Stimulated activated CD8-positive, alpha-beta memory T cell treated with anti-CD3 and anti-CD28 coated beads, Interleukin-4, amount 100 ng/mL, for 48 hours (primary cell): ENCODE results near the gene EML6.
A peak's percentile ranks its signal among the peaks of the same experiment; 100 is the strongest.

Experiments used
- DNase-seq: peaks from one replicate; pipeline ENCODE4 v3.0.0-alpha.2; 2020

The EML6 gene

DNA sequence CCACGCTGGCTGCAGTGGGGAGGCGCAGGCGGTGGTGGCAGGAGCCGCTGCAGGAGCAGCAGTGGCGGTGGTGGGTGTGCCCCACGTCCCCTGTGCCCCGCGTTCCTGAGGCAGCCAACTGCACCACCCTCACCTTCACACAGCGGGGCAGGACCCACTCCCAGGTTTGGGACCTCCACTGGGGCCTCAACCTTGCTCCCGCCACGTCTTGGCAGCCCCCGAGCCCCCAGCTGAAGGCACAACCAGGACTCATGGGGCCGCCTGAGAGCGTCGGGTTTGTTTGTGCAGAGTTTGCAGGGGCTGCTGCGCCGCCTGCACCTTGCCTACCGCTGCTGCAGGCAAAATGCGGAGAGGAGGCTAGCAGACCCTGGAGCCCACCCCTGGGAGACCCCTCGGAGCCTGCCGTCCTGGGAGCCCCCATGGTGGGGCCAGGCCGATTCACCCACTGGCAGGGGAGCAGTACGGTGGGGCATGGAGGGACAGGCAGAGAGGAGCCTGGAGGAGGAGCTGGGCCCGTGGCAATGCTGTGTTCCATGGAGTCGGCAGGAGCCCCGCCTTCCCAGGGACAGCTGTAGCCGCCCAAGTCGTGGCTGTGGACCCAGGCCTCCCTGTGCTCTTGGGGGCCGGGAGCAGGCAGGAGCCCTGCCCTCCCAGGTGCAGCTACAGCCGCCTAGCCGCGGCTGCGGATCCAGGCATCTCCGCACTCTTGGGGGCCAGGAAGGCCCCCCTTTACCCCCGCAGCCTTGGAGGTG lies 14.7 kb upstream of the EML6 start:
- DNase-seq, result no peak

DNA sequence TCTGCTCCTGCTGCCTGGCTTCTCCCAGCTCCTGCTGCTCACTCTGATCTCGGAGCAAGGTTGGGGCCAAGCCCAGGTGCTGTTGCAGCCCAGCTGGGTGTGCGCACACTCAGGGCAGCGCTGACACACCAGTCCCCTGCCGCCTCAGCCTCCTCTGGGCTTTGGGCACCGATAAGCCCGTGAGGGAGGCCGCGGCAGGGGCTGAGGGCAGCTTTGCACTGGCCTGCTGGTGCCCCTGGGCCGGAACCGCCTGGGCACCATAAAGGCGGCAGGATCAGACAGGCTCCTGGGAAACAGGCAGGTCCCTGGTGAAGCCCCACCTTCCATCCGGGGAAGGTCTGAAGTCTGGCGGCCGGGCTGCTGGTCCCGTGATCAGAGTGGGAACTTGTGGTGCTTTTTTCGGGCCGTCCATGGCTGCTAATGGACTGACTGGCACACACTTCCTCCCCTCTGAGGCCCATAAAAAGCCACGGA lies 14.1 kb upstream of the EML6 start:
- DNase-seq, result no peak

GRCh38 chr2:54710216-54710615 lies 13.2 kb upstream of the EML6 start:
- no peak for DNase-seq

DNA sequence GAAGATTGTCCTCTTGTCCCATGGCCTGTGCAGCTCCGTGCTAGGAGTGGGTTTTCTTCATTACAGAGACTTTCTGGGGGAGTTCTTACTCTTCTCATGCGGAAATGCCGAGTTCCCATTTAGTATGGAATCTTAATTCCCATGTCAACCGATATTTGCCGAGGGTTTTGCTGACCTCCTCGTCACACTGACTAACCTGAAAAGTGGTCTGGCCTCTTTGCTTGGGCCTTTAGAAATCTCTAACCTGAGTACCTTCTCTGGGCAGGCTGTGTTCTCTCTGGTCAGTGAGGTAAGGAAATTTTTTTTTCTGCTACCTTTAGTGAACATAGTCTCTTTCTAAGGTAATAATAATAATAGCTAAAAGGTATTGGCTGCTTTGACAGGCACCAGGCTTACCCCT lies 10.9 kb upstream of the EML6 start:
- no peak for DNase-seq

- DNase-seq, result no peak
These were observed 8.5 kb upstream of the EML6 start for GRCh38 chr2:54714996-54715395.

- no peak for DNase-seq
These were observed 7.1 kb upstream of the EML6 start for GRCh38 chr2:54716375-54716774.

DNA sequence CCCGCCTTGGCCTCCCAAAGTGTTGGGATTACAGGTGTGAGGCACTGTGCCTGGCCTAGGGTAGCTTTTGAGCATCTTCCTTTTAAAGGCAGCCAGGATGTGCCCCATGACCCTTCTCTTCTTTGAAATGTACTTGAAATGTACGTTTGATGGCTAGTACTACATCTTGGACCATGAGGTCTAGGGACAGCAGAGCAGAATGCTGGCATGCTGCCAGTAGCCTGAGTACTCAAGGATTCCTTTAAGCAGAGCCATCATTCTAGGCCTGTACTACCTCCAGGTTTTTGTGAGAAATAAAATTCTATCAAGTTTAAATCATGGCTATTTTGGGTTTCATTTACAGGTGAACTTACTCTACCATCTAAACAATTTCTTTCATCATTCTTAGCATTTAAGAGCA lies 2.9 kb upstream of the EML6 start:
- DNase-seq, result no peak

DNA sequence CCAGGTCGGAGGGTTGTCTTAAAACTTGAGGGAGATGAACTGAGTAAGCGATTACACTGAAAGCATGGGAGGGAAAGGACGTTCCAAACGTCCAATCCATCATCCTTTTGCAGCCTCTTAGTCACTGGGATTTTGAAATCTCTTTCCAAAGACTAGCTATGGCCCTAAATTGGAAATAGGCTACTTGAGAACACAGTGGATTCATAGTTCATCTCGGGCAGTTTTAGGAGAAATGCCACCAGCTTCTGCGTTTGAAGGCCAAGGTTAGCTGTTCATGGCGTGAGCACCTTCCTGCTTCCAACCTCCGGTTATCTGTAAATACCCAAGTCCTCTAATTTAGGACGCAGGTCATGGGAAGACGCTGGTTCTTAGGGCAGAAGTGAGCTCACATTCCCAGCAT lies 821 bp upstream of the EML6 start:
- DNase-seq, result no peak

DNA sequence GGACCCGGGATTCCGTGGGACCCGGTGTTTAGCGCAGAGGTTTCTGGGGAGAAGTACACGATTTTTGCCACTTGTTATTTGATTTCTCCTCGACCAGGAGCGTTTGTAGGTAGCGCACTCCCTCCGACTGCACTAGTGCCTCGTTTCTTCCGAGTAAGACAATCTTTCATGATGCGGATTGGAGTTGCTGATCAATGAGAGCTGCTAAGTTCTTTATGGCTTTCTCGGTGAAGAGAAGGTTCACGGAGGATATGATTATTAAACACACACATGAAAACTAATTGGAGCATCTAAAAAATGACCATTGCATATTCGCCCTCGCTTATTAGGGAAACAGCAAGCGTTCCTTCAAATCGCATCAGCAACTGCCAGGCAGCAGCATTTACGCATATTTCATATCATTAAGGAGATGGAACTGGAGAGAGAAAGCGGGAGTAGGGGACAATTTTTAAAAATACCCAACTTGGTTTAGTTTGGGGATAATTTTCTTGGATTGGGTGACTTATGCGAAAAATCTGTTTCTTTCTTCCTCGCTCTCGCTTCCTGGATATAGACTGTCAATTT lies 616 bp downstream of the EML6 start:
- DNase-seq, result no peak

DNA sequence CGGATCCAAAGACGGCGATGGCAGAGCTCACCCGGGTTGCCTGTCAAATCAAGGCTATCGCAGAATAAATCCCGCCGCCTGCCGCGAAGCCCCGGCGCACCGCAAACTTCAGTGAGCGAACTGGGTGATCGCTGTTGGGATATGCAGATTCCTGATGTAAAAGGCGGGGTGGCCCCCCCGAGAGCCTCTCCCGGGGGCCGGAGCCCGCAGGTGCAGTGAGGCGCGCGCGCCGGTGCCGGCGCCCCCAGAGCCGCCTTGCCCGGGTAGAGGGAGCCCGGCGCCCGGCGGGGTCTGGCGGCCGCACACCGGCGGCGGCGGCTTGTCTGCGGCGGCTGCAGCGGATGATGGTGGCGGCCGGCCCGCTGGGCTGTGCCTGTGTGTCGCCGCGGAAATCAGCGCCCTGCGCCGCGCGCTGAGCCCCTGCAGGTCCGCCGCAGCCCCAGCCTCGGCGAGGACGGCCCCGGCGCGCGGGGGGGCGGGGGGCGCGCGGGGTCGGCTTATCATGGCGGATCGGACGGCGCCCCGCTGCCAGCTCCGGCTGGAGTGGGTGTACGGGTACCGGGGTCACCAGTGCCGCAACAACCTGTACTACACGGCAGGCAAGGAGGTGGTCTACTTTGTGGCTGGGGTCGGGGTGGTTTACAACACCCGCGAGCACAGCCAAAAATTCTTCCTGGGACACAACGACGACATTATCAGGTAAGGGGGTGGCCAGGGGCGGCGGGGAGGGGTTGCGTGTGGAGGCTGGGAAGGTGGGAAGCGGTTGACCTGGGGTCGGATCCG lies 1.3 kb downstream of the EML6 start:
- peak; percentile 53 for DNase-seq

DNA sequence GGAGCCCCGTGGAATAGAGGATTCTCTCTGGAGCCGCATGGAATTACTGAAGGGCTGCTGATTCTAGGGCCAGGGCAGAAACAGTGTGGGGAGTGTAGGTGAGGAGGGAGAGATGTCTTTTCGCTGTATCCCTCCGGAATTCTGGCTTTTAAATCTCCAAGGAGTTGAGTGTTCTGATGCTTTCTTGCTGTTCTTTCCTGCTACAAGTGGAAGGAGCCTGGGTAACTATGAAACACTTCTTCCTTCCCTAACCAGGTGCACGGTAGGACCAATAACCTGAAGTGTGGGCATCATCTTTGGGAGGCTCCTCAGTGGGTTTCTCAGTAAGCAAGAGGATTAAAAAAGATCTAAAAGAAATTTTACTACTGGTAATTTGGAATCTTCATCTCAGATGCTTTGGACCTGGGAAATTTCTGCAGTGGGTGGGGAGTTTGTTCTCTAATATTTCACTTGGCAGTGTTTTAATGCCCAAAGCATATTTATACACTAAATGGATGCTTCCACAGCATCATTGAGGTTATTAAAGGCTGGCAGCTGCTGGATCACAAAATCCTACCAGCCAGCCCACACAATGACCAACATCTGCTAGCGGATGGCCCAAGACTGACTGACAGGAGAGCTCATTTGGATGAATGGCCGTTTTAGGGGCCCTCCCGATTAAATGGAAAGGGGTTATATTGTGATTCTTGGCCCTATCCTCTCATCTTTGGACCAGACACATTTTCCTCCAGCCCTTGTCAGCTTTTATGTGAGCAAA lies 2.1 kb downstream of the EML6 start:
- no peak for DNase-seq

- no peak for DNase-seq
These were observed 3.0 kb downstream of the EML6 start for GRCh38 chr2:54726431-54726830.

GRCh38 chr2:54726940-54727339 lies 3.5 kb downstream of the EML6 start:
- no peak for DNase-seq

GRCh38 chr2:54728669-54729120 lies 5.2 kb downstream of the EML6 start:
- DNase-seq, result no peak

- no peak for DNase-seq
These were observed 12.2 kb downstream of the EML6 start for GRCh38 chr2:54735636-54736035.

DNA sequence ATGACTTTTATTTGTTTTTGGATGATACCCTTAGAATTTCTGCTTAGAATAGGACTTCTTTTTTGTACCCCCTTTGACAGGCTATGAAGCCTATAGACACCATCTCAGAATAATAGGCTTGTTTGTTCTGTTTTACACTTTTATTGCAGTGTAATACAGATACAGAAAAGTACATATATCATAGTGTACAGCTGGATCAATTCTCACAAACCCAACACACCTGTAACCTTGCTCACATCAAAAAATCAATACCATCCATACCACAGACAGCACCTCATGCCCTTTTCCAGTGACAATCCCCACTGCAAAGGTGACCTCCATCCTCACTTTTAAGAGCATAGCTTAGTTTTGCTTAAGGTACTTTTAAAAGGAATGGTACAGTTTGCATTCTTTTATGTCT lies 14.8 kb downstream of the EML6 start:
- DNase-seq, result no peak

DNA sequence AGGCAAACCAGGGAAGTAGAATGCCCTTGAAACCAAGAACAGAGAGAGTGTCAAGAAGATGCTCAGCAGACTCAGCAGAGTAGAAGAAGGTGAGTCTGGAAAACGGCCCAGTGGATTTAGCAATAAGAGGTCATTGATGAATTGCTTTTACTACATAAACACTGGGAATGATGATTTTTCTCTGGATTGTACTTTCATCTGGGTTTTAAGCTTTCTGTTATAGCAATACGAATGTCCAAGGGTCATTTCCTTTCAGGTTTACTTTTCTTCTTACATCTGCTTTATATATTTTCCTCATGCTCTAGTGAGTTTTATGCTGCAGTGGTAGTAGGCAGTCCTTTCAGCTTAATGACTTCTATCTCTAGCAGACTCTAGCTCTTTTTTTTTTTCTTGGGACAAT lies 16.9 kb downstream of the EML6 start:
- no peak for DNase-seq

GRCh38 chr2:54741250-54741649 lies 17.8 kb downstream of the EML6 start:
- DNase-seq, result no peak

GRCh38 chr2:54750040-54750439 lies 26.6 kb downstream of the EML6 start:
- DNase-seq, result no peak

DNA sequence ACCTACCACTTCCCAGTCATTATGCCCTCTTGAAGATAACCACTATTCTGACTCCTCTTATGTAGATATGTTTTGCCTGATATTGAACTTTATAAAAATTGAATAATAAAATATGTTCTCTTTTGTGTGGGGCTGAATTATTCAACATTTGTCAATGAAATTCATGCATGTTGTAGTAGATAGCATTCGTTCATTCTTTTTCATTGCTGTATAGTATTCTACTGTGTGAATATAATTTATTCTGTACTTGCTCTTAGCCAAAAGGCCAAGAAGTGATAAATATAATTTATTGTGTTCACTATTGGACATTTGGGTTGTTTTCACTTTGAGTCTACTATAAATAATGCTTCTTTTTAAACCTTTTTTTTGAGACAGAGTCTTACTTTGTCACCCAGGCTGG lies 29.0 kb downstream of the EML6 start:
- no peak for DNase-seq

DNA sequence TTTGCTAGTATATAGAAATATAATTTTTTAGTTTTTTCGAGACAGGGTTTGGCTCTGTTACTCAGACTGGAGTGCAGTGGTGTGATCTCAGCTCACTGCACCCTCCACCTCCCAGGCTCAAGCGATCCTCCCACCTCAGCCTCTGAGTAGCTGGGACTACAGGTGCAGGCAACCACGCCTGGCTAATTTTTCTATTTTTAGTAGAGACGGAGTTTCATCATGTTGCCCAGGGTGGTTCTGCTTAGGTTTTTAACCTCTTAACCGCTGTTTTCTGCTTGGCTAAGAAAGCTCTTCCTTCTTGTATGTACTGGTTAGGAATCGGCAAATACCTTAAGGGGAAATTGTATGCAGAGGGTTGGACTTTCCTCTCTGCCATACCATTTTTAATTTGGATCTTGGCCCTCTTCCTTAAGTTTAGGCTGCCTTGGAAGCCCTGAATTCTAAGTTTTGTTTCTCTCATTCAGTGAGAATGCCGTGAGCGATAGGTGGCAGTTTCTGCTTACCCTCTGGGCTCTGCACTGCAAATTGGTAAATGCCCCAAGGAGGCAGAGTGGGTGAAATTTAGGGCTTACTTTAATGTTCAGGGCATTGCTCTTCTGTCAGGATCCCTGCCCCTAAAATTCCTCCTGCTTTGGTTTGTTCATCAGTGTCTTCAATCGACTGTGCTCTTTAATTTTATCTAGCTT lies 32.3 kb downstream of the EML6 start:
- DNase-seq, result no peak

- DNase-seq, result no peak
These were observed 34.0 kb downstream of the EML6 start for GRCh38 chr2:54757500-54757899.

DNA sequence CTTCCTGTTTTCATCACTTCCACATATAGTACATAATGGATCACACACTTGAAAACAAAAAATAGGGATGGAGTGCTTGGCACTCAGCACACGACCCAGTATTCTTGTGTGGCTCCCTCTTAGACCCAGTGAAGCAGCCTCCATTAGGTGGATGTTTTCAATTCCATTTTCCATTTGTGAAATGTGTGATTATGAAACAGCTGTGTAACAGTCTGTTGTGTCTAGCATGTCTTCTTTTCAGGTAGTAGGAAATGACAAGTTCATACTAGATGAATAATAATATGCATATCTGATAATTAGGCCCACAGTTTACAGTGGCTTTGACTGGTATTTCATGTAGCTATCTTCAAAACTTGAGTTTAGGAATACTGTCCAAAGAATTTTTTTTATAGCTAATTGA lies 35.5 kb downstream of the EML6 start:
- DNase-seq, result no peak
